ENCODE results near the gene RPL10L.

RPL10L gene

DNA sequence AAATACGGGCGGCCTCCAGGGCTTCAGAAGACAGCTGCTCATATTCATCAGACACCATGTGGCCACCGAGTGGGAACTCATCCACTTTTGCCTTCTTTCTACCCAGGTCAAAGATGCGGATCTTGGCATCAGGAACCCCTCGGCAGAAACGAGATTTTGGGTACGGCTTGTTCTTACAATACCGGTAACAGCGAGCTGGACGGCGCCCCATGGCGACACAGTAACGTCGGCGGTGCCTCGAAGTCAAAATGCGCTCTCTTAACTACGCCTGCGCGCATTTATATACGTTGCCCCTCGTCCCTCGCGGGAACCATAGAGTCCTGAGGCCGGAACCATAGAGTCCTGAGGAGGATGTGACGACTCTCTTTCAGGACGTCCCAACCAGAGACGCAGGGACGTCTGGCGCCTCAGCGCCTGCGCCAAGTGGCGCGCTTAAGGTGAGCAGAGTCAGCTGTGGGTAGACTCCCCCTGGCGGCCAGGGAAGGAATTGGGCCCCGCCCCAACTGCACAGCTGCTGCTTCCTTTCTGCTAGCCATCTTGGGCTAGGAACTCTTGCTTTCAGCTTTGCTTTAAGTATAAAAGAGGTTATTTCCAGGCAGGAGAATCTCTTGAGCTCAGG, at the start of gene RPL10L:
Gene RPL10L (minus strand): TSS at position 256 of the 619 bp plus-strand sequence. CDS start 45 bp downstream, at position 211.
- no peak for DNase-seq (ENCODE audit: low read depth in 2 of 3, low spot score in 2 of 3)

DNA sequence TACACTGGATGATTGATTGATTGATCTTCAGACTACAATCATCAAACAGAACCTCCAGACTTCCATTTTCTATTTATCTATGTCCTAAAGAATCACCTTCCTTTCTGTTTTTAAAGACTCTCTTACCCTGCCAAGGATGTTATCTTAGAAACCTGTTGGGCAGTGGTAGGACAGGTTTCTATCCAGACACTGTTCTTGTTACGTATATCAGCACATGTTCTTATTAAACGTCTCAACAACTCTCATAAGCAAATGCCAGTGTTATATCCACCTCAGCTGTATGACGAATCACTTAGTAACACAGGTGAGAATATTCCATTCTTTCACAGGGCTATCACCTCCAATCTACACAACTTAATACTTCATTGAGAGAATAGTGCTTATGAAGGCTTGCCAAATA, 40.2 kb upstream of the RPL10L start:
- no peak for DNase-seq (ENCODE audit: low read depth in 2 of 3, low spot score in 2 of 3)

DNA sequence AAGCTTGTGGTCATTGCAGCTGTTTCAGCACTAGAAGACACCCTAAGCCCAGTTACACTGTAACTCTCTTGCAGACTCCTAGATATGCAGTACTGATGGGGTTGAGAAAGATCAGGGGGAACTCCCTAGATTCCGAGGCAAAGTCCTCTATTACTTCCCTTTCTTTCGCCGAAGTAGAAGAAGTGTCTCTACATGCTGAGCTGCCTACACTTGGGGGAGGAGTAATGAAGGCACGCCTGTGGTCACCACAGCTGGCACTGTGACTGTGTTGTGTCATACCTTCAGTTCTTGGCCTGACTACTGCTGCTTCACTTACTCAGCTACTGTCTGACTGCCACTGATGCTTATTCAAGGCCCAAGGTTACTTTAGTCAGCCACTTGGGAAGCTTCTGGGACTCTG, 35.1 kb upstream of the RPL10L start:
- DNase-seq (ENCODE audit: low read depth in 2 of 3, low spot score in 2 of 3), result no peak

DNA sequence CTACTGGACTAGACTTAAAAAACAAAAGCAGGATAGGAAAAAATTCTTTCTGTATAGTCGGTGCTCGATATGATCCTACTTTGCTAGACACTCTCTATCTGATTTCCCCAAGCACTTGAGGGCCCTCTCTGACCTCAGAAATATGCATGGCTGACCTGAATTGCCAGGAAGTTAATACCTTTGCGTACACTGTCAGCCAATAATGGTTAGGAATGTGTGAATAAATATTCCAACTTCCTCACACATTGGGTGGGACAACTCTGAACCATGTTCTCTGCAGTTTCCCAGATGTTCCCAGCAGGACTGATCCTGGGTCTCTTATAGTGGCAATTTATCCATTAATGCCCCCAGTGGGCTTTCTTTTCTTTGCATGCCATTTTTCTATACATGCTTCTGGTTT, 20.5 kb upstream of the RPL10L start:
- DNase-seq (ENCODE audit: low read depth in 2 of 3, low spot score in 2 of 3), result no peak

DNA sequence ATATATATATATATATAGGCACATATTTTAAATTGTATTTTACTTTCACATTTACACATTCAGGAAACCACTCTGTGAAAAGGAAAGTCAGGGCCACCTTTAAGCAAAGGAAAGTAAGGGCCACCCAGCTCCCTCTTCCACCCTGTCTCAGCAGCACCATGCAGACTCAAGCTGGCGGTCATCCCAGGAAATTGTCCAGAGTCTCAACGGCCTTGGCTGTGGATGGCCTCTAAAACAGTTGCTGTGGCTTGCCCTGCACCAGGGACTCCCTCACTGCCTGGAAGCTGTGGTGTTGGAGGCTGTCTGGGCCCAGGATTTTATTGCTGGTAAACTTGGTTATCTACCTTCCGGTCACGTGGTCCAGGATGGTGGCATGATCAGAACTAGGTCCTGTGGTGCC, 11.8 kb upstream of the RPL10L start:
- DNase-seq (ENCODE audit: low read depth in 2 of 3, low spot score in 2 of 3), result no peak

DNA sequence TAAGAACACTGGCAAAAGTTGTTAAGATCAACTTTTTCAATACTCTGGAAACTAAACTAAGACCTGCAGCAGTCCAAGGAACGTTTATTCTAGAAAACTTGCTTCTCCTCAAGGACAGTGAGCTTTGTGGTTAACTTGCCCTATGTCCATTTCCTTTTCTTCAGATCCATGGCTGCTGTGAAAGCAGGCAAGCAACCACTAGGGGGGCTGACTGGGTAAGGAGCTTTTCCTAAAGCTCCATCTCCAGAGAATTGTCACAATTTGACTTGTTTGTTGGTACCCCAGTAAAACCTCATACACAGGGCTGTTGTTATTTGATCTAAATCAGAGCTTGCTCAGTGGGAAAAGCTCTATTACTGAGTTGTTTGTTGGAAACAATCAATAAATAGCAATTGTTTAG, 10.1 kb upstream of the RPL10L start:
- DNase-seq (ENCODE audit: low read depth in 2 of 3, low spot score in 2 of 3), result no peak

DNA sequence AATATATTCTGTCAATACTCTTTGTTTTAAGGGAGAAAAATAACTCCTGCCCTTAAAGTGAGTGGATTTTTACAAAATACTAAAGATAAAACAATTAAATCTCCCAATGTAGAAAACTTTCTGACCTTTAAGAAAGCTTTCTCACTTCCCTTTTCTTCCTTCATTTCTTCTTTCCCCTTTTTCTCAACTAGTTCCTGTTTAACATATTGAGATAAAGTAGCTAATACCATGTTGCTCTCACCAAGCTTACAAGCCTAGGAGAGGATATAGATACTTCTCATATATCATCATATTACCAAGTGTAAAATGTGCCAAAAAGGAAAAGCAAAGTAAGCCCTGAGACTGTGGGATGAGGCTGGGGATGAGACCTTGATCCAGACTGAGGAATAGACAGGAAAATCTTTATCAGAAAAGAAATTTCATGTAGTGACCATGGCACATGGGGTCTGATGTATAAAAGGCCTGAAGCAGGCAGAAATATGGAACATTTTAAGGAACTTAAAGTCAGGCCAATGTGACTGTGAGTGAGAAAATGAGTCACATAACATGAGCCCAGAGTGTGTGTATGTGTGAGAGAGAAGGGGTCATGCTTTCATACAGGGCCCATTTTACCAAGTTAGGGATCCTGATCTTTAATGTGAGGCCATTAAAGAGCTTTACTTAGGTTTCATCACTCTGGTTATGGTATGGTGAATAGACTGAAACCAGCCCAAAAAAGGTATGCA, 1.6 kb upstream of the RPL10L start:
- no peak for DNase-seq (ENCODE audit: low read depth in 2 of 3, low spot score in 2 of 3)

DNA sequence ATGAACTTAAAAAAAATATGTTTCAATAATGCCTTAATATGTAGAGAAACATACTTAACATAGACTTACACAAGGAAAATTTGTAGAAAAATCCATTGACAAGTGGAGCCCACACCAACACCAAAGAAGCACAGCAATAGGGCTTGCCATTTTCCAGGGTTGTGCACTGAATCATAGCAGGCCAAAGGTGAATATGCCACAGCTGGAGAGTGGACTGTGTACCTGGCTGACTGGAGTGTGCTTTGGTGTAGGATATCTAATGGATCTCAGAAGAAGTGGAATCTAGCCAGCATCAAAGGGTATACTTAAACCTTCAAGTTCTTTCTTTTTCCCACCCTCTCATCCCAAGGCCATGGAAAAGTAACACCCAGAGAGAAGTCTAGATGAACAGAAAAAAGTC, 4.8 kb downstream of the RPL10L start:
- DNase-seq (ENCODE audit: low read depth in 2 of 3, low spot score in 2 of 3), result no peak

DNA sequence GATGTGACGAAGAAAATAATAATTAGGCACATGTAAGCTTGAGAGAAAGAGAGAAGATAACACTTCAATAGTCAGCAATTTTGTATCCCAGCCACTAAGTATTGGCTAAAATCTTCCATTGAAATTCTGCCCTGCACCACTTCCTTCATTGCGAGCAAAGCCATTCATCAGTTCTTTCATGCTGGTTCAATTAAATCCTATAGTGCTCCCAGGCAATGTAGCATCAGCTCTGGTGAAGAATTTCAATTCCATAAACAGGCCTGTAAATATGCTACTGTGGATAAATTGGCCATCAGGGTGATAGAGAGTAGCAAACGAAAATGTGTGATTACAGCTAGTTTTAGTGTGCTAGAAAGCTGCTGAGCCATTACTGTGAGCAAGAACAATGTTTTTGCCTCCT, 24.7 kb downstream of the RPL10L start:
- DNase-seq (ENCODE audit: low read depth in 2 of 3, low spot score in 2 of 3), result no peak
